ENCODE results near the gene SCAPER. TPM values are rescaled to one million over a fixed set of nuclear protein-coding genes. Genes with fewer than 3 reads are reported as not detected.
"Not testable (repeated sequence)": the region's sequence is repeated elsewhere in the genome, so short reads cannot be mapped to it uniquely, and the experiment has no call there.

SCAPER gene
- total RNA-seq, 1 experiment from 2014 or later = 14.7 TPM

DNA sequence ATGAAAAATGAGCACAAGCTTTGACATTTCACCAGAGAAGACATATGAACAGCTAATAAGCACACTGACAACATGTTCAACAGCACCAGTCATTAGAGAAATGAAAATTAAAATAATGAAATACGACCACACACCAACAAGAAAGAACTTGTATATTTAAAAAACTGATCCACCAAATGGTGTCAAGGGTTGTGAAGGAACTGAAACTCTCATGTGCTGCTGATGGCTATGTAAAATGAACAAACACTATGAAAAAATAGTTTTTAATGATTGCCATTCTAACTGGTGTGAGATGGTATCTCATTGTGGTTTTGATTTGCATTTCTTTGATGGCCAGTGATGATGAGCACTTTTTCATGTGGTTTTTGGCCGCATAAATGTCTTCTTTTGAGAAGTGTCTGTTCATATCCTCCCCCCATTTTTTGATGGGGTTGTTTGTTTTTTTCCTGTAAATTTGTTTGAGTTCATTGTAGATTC lies 193.8 kb downstream of the SCAPER start:
- Histone ChIP-seq H3K4me2 (ENCODE audit: low read length) (no peak overlapping the region), H2AFZ (ENCODE audit: low read depth, low read length, poor library complexity, severe bottlenecking) (no peak overlapping the region), H4K20me1 (ENCODE audit: insufficient read depth) (no peaks in the 10 kb centered on the region), H3K79me2 (ENCODE audit: insufficient read depth, low read length) (no peaks in the 10 kb centered on the region), H3K9me2 (ENCODE audit: insufficient read depth) (no peaks in the 10 kb centered on the region), H3K9me3 (ENCODE audit: control insufficient read depth in 1 of 2, insufficient read depth in 1 of 2, low read depth in 1 of 2, low read length in 2 of 2) (no peaks in the 10 kb centered on the region), H3K36me3 (ENCODE audit: control insufficient read depth in 1 of 2, insufficient read depth in 2 of 2, low read length in 2 of 2) (no peaks in the 10 kb centered on the region), H3K27ac (ENCODE audit: low read depth, low read length) (no peak overlapping the region), H3K4me3 (replicated peaks in 1 of 2; ENCODE audit: low read depth in 1 of 2, low read length in 2 of 2) (no peak overlapping the region), H3K9ac (ENCODE audit: low read length) (no peak overlapping the region), H3K27me3 (ENCODE audit: insufficient read depth, low read length) (no peaks in the 10 kb centered on the region), H3K4me1 (ENCODE audit: control insufficient read depth in 1 of 2, insufficient read depth in 2 of 2, low read length in 2 of 2) (no peaks in the 10 kb centered on the region)
- DNase-seq (ENCODE audit: low read depth, low spot score) (no peak), ATAC-seq (no peak)
- TF ChIP-seq CBX3 (IDR thresholded peaks at IDR 0.05; ENCODE audit: low read depth) = no peak
- no peak for TF ChIP-seq EZH2phosphoT487 (IDR thresholded peaks at IDR 0.05; ENCODE audit: borderline replicate concordance)
- TF ChIP-seq POLR2AphosphoS5 (IDR thresholded peaks at IDR 0.05; ENCODE audit: low read depth, low read length) = no peak
- no peak for TF ChIP-seq EZH2 (IDR thresholded peaks at IDR 0.05)
- TF ChIP-seq SP1 (IDR thresholded peaks at IDR 0.05; ENCODE audit: low read depth) = no peak
- no peak for TF ChIP-seq YY1 (IDR thresholded peaks at IDR 0.05; ENCODE audit: extremely low read depth, insufficient replicate concordance, low read depth, low read length)
- TF ChIP-seq, protein P1, sequence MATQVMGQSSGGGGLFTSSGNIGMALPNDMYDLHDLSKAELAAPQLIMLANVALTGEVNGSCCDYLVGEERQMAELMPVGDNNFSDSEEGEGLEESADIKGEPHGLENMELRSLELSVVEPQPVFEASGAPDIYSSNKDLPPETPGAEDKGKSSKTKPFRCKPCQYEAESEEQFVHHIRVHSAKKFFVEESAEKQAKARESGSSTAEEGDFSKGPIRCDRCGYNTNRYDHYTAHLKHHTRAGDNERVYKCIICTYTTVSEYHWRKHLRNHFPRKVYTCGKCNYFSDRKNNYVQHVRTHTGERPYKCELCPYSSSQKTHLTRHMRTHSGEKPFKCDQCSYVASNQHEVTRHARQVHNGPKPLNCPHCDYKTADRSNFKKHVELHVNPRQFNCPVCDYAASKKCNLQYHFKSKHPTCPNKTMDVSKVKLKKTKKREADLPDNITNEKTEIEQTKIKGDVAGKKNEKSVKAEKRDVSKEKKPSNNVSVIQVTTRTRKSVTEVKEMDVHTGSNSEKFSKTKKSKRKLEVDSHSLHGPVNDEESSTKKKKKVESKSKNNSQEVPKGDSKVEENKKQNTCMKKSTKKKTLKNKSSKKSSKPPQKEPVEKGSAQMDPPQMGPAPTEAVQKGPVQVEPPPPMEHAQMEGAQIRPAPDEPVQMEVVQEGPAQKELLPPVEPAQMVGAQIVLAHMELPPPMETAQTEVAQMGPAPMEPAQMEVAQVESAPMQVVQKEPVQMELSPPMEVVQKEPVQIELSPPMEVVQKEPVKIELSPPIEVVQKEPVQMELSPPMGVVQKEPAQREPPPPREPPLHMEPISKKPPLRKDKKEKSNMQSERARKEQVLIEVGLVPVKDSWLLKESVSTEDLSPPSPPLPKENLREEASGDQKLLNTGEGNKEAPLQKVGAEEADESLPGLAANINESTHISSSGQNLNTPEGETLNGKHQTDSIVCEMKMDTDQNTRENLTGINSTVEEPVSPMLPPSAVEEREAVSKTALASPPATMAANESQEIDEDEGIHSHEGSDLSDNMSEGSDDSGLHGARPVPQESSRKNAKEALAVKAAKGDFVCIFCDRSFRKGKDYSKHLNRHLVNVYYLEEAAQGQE (IDR thresholded peaks at IDR 0.05; ENCODE audit: low read depth) = no peak
- TF ChIP-seq JUND (IDR thresholded peaks at IDR 0.05) = no peak
- ChIA-PET RAD21 (ENCODE audit: low non-redundant PET in 1 of 2, low total read pairs in 2 of 2, uncharacterized antibody in 2 of 2, unreplicated experiment in 2 of 2) (no interaction called here), POLR2A (no interaction called here), CTCF (no interaction called here)
- no TSS peak for BruUV-seq (replicated peaks)
- intact Hi-C loops (cut with micrococcal nuclease) = no loop called here

- H3K4me2 ChIP-seq (ENCODE audit: low read length); BruUV-seq (replicated peaks); intact Hi-C loops (cut with micrococcal nuclease); POLR2A ChIA-PET; H3K9ac ChIP-seq (ENCODE audit: low read length); H3K27me3 ChIP-seq (ENCODE audit: insufficient read depth, low read length); DNase-seq (ENCODE audit: low read depth, low spot score); RAD21 ChIA-PET (ENCODE audit: low non-redundant PET in 1 of 2, low total read pairs in 2 of 2, uncharacterized antibody in 2 of 2, unreplicated experiment in 2 of 2); H3K27ac ChIP-seq (ENCODE audit: low read depth, low read length); H3K36me3 ChIP-seq (ENCODE audit: control insufficient read depth in 1 of 2, insufficient read depth in 2 of 2, low read length in 2 of 2); H3K4me3 ChIP-seq (replicated peaks in 1 of 2; ENCODE audit: low read depth in 1 of 2, low read length in 2 of 2); CTCF ChIA-PET; H4K20me1 ChIP-seq (ENCODE audit: insufficient read depth); H3K79me2 ChIP-seq (ENCODE audit: insufficient read depth, low read length); H3K4me1 ChIP-seq (ENCODE audit: control insufficient read depth in 1 of 2, insufficient read depth in 2 of 2, low read length in 2 of 2); H3K9me2 ChIP-seq (ENCODE audit: insufficient read depth); H3K9me3 ChIP-seq (ENCODE audit: control insufficient read depth in 1 of 2, insufficient read depth in 1 of 2, low read depth in 1 of 2, low read length in 2 of 2); ATAC-seq; H2AFZ ChIP-seq (ENCODE audit: low read depth, low read length, poor library complexity, severe bottlenecking): not testable (repeated sequence)
Observed at GRCh38 chr15:76704032-76704431, 201.1 kb downstream of the SCAPER start.

All from HCT116 (cell line).